GM21825 (cell line): ENCODE results near the gene SLC40A1.
"Not testable (repeated sequence)": the region's sequence is repeated elsewhere in the genome, so short reads cannot be mapped to it uniquely, and the experiment has no call there.

ENCODE experiments used
- ATAC-seq: cut with Tn5 transposase; IDR thresholded peaks from one replicate; pipeline ENCODE4 v1.9.1; 2021; ENCODE audit warnings: mild to moderate bottlenecking, moderate library complexity; ENCODE audit not compliant: unreplicated experiment

Gene SLC40A1

GRCh38 chr2:189580658-189581353, at the start of gene SLC40A1:
TSS of gene SLC40A1 (minus strand) at chr2:189580786. CDS start at chr2:189580460, 326 bp downstream.
- ATAC-seq = peak; percentile 65

DNA sequence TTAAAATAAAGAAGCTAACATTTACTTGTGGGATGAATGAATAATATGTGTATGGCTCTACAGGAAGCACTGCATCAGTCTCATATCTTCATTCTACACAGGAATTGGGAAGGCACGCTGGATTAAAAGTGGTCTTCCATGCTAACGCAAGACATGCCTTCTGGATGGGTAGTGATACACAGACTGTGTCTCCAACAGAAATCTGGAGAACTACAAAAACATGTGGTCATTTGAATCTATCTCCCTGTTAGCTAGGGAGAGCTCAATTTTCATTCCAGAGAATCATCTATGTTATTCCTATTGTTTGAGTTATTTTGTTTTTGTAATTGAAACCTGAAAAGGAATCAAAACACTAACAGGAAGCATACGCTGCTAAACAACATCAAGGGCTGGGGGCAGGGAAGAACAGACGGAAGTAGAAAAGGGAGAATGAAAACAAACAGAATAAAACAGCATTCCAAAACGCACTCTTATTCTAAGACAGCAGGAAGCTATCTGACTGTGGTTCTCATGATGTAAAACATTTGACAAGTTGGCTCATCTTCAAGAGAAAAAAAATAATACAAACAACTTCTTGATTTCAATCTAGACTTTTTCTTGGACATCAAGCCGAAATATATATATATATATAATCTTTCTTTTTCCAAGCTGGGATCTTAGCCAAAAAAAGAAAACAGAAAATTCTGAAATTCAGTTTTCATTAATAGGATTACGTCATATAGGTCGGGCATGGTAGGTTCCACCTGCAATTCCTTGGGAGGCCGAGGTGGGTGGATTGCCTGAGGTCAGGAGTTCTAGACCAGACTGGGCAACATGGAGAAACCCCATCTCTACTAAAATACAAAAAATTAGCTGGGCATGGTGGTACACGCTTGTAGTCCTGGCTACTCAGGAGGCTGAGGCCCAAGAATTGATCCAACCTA, 49.2 kb upstream of the SLC40A1 start:
- ATAC-seq = no peak

- no peak for ATAC-seq
Measured at GRCh38 chr2:189628817-189629530, 48.4 kb upstream of the SLC40A1 start.

- no peak for ATAC-seq
Measured at GRCh38 chr2:189627789-189628188, 47.2 kb upstream of the SLC40A1 start.

GRCh38 chr2:189625636-189626035, 45.0 kb upstream of the SLC40A1 start:
- ATAC-seq = no peak

DNA sequence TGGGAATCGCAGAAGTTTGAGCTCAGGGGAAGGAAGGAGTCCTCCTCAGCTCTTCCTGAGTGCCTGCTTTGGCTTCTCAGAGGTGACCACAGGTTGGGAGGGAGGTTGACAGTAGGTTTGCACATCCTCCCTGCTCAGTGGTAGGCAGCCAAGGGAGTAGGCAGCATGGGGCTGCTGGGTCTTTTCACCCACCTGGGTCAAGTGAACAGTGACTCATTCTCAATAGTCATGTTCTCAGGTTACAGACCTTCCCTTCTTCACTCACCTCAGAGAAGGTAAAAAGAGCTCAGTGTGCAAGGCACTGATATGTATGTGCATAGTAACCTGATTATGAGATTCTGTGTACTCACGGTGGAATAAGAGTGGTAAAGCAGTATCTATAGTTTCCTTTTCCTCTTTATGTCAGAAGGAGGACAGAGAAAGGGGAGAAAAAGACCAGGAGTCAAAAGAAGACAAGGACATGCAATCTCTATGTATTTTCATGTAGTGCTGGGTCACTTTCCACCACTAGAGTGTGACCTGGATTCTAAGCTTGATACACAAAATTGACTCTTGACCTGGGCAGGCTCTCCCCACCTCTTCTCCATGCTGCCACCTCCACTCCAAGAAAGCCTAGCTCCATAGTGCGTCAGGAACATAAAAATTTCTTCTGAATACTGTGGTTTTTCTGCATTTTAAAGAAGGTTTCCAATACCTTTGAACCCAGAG, 44.2 kb upstream of the SLC40A1 start:
- no peak for ATAC-seq

DNA sequence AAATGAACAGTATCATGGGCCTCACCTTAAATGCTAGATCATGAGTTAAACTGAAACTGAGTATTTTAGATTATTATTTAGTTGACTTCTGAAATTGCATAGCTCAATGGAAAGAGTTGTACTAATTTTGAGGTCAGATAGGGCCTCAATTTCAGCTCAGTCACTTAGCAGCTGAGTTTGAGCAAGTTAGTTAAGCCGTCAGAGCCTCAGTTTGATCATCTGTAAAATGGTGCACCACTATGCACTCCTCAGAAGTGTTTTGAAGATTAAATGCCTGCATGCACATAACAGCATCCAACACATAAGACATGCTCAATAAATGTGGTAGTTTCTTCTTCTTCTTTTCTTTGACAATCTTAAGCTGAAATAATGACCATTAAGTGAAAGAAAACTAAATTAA, 42.5 kb upstream of the SLC40A1 start:
- no peak for ATAC-seq

- no peak for ATAC-seq
Measured at GRCh38 chr2:189621781-189622180, 41.2 kb upstream of the SLC40A1 start.

DNA sequence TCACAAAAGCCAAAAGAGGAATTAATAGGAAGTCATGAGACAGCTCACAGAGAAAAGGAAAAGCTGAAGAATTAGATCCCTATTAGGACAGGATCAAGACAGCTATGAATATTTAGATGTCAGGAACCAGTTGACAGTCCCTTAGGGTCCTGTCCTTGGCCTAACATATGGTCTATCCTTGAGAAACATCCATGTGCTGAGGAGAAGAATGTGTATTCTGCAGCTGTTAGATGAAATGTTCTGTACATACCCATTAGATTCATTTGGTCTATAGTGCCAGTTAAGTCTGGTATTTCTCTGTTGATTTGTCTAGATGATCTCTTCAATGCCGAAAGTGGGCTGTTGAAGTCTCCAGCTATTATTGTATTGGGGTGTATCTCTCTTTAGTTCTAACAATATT, 37.6 kb upstream of the SLC40A1 start:
- ATAC-seq = no peak

- no peak for ATAC-seq
Measured at GRCh38 chr2:189614585-189614984, 34.0 kb upstream of the SLC40A1 start.

DNA sequence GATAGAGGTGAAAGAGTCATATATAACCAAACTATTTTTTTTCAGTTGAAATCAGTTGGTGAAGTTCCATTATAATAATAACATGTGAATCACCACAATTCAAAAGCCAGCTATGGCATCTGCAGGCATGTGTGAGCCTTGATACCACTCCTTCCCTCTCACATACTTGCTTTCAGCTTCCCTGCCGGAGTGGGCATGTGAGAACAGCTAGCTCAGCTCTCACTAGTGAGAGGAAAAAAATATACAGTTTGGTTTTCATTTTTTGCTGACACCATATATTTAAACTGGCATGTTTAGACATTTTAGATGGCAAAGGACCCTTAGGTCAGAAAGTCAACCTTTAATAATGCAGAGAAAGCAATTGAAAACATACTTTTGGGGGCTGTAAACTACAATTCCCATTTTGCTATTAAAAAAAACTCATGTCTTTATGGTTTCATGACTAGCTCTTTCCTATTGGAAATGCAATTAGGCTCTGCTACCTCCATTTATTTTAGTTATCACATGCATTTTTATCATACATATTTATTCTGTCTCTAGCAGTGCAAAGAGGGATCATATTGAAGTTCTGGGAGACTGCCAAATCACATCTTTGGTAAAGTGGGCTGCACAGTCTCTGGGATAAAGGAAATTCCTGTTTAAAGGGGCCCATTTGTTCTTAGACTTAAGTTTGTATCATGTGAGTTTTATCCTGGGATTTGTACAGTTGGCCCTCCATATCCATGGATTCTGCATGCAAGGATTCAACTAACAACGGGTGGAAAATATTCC, 33.2 kb upstream of the SLC40A1 start:
- no peak for ATAC-seq

GRCh38 chr2:189613077-189613636, 32.6 kb upstream of the SLC40A1 start:
- no peak for ATAC-seq

DNA sequence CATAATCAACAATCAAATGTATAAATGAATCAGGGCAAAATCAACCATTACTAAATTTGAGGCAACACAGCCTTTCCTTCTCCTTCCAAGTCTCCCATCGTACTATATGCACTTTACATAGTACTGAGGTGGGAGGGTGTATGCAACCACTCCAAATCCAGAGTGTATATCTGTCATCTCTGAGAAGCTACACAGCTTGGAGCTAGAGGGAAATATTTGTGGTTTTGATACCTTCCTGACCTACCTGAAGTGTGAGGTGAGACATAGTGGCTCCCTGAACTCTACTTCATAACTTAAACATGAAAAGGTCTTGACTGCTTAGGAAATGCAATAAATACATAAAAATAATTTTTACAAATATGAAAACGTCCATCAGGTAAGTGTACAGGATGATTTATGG, 30.1 kb upstream of the SLC40A1 start:
- ATAC-seq = no peak

- no peak for ATAC-seq
Measured at GRCh38 chr2:189609853-189610252, 29.3 kb upstream of the SLC40A1 start.

DNA sequence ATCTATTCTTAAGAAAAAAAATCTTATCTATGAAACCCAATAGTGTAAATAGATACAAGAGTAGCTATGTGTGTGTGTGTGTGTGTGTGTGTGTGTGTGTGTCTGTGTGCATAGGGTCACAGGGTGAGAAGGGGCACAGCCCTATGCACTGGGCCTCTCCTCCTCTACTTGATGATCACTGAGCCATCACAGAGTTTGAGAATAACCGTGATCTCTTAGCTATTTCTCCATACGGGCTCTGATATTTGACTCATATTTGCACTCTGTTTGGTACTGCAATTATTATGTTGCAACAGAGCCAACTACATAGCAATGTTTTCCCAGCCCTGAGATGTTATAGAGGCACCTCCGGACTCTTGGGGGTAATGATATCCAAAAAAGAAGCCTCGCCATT, 28.8 kb upstream of the SLC40A1 start:
- ATAC-seq = no peak

DNA sequence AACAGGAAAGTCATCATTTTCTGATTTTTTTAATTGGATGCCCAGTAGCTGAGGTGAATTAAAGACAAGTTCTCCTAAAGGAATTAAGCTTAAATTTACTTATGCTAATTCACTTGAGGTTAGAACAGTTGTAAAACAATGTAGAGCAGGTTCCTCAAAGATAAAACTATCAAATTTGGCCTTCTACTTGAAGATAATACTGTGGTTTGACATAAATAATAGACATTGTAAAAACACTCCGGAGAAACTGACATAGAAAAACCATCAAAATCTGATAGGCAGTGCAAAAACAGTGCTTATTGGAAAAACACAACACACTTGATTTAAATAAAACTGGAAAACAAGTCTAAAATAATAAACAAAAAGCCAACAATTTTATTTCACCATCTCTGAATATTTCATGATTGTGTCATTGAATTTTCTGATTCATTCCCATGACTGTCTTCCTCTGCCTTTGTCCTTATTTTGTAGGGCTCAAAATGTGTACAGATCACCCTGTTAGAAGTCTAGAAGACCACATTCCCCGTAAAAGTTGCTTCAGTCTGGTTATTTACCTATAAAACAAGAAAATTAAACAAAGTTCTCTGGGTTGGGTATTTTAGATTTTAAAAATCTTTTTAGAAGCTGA, 28.3 kb upstream of the SLC40A1 start:
- ATAC-seq = no peak

GRCh38 chr2:189608170-189608569, 27.6 kb upstream of the SLC40A1 start:
- ATAC-seq = no peak

DNA sequence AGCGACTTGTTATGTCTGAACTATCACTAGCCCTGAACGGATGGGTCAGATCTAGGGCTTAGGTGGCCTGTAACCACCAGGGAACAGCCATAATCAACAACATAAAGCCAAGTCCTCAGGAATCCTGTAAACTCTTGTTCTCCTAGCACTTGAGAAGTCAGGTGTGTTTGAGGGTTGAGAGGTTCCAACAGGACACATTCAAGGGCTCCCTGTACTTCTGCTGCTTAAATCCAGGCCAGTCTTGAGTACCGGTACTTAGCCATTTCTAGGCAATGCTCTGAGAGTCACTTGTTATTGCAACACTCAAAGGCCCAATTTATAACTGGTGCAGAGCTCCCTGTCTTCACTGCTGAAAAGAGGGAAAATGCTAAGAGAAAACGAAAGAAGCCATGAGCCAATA, 21.6 kb upstream of the SLC40A1 start:
- ATAC-seq = no peak

DNA sequence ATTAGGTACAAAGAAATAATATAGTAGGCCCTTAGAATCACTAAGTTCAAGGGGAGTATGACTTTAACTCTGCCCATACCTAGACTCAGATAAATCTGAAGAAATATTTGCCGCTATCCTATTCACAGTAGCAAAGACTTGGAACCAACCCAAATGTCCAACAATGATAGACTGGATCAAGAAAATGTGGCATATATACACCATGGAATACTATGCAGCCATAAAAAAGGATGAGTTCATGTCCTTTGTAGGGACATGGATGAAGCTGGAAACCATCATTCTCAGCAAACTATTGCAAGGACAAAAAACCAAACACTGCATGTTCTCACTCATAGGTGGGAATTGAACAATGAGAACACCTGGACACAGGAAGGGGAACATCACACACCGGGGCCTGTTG, 21.1 kb upstream of the SLC40A1 start:
- not testable (repeated sequence) for ATAC-seq
